T-helper 2 cell treated with Interferon-gamma antibody and Interleukin-4, amounts not matched to agents 100 ng/mL and 5 ng/mL, for 36 hours (primary cell): ENCODE measurements around the gene PCBP3. TPM values are rescaled to one million over a fixed set of nuclear protein-coding genes. Genes with fewer than 3 reads are reported as not detected.
"Not testable (repeated sequence)": the region's sequence is repeated elsewhere in the genome, so short reads cannot be mapped to it uniquely, and the experiment has no call there.

Source experiments
- intact Hi-C: fragments of 100-400 bp; cut with micrococcal nuclease; formaldehyde crosslinking; loops from one replicate; pipeline ENCODE4 v1.15.1; 2023
- total RNA-seq: library from RNA; stranded (reverse); gene quantifications from 2 replicates; pipeline ENCODE4 v1.2.3, GENCODE V29; 2022

The PCBP3 gene
- total RNA-seq, 1 donor from 2014 or later = 5.1 TPM

DNA sequence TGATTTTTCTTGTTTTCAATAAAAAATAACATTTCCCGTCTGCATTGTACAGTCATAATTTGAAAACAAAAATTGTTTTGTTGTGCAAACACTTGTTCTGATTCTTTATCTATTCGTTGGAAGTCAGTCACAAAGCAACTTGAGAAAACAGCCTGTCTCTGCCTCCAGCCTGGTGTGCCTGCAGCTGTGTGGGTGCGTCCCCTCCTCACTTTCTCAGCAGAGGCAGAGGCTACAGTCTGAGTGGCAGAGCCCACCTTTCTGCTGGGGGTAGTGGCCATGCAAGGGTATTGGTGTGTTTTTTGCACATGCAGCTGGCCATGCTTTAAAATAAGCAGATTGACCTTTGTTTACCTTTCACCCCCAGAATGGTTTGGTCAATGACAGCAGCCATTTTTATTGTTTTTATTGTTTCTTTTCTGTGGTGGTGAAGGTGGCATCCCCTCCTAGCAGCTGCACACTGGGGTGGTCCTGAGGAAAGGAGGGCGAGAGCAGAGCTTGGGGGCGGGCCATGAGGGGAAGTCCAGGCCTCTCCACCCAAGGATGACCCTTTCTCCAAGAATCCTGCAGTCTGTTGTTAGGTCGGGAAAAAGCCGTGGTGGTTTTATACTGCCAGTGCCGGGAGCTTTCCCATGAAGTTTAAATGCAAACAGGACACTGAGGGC, 159.6 kb downstream of the PCBP3 start:
- intact Hi-C loops = no loop called here

GRCh38 chr21:45803618-45804340, 160.3 kb downstream of the PCBP3 start:
- intact Hi-C loops = no loop called here

DNA sequence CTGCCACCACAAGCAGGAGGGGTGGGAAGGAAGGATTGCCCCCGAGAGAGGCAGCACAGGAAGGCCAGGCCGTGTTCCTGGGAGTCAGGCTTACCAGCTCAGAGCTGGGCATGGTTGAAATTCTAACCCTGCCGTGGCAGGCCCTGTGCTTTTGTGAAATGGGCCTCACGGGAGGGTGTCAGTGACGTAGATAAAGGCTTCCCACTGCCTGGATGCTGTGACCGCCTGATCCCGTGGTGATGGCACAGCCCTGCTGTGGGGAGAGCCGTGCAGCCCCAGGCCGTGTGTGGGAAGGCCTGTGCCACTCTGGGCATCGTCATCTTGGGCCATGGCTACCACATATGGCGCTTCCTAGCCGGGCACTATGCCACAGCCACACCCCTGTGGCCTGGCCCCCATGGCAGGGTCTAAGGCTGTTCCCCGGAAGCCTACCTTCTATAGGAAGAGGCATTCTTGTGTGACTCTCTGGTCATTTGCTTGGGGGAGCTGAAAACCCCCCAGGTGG, 161.3 kb downstream of the PCBP3 start:
- intact Hi-C loops = no loop called here

GRCh38 chr21:45805321-45805720, 161.8 kb downstream of the PCBP3 start:
- intact Hi-C loops = no loop called here

DNA sequence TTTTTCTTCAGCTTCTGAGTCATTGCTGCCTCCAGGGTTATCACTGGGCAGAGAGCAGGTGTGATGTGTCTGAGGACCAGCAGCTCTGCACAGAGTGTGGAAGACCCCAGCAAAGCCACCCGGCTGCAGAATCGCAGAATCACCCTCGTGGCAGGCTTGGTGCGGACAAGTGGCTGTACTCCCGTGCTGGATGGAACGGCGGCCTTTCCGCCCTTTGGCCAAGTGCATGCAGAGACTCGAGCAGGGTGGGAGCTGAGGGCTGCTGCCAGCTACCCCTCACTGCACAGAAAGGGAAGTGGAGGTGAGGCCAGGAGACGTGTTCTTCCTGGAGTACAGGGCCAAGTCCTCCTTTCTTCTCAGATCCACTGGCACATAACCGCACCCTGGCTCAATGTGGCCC, 162.5 kb downstream of the PCBP3 start:
- intact Hi-C loops = no loop called here

DNA sequence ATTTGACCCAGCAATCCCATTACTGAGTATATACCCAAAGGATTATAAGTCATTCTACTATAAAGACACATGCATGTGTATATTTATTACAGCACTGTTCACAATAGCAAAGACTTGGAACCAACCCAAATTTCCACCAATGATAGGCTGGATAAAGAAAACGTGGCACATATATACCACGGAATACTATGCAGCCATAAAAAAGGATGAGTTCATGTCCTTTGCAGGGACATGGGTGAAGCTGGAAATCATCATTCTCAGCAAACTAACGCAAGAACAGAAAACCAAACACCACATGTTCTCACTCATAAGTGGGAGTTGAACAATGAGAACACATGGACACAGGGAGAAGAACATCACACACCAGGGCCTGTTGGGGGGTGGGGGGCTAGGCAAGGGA, 165.1 kb downstream of the PCBP3 start:
- intact Hi-C loops = not testable (repeated sequence)

DNA sequence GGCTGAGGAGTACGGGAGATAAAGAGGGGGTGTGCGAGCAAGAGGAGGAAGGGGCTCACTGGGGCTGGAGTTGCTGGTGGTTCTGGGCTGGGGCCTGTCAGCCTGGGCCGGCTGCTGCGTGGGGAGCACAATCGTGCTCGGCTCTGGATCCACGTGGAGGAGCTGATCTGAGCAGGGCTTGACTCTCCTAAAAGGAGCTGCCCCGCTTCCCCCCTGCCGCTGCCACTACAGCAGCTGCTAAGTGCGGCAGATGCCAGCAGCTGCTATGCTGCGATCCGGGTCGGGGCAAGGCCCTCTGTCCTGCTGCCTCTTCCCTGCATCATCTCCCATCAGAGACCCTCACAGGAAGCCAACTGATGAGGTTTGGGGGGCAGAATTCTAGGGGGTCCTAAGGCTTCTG, 165.9 kb downstream of the PCBP3 start:
- intact Hi-C loops = no loop called here

- intact Hi-C loops = no loop called here
Measured at GRCh38 chr21:45811136-45811535, 167.6 kb downstream of the PCBP3 start.

- intact Hi-C loops = not testable (repeated sequence)
Measured at GRCh38 chr21:45814210-45814940, 170.8 kb downstream of the PCBP3 start.

DNA sequence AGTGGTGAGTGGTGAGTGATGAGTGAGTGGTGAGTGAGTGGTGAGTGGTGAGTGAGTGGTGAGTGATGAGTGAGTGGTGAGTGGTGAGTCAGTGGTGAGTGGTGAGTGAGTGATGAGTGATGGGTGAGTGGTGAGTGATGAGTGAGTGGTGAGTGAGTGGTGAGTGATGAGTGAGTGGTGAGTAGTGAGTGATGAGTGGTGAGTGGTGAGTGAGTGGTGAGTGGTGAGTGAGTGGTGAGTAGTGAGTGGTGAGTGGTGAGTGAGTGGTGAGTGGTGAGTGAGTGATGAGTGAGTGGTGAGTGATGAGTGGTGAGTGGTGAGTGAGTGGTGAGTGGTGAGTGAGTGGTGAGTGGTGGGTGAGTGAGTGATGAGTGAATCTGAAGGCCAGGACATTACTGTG, 172.3 kb downstream of the PCBP3 start:
- intact Hi-C loops = loop anchor here (5.0 kb wide), 1 partner anchor 48 kb away; no protein-coding TSS in a partner anchor

DNA sequence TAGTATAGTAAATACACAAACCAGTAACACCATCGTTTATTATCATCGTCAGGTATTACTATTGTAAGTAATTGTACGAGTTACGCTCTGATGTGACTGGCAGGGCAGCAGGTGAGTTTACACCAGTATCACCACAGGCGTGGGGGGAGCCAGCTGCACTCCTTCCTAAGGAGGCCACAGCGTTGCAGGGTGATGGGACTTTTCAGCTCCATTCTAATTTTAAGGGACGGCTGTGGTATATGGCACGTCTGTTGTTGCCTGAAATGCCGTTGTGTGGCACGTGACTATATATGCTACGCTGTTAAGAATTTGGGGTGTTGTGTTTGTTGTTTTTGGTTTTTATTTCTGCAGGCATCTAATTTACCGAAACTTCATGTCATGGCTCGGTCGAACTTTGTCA, 173.3 kb downstream of the PCBP3 start:
- intact Hi-C loops = loop anchor here (5.0 kb wide), 1 partner anchor 49 kb away; no protein-coding TSS in a partner anchor

GRCh38 chr21:45817345-45817744, 173.8 kb downstream of the PCBP3 start:
- intact Hi-C loops = loop anchor here (5.0 kb wide), 1 partner anchor 50 kb away; no protein-coding TSS in a partner anchor

DNA sequence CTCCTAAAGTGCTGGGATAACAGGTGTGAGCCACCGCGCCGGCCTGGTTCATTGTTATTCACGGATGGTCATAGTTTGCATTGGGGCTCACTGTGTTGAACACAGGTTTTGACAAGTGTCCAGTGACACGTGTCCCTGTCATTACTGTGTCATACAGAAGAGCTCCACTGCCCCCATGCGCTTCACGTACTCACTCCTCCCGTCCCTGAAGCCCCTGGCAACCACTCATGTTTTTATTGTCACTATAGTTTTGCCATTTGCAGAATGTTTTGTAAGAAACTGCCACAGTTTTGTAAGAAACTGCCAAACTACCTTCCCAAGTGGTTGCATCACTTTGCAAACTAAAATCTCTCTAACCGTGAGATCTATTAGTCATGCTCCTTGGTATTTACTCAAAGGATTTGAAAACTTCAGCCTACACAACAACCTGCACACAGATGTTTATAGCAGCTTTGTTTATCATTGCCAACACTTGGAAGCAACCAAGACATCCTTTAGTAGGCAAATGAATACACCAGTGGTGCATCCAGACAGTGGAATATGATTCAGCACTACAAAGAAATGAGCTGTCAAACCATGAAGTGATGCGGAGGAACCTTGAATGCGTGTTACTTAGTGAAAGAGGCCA, 174.9 kb downstream of the PCBP3 start:
- intact Hi-C loops = loop anchor here (5.0 kb wide), 1 partner anchor 51 kb away; no protein-coding TSS in a partner anchor

- intact Hi-C loops = loop anchor here (5.0 kb wide), 1 partner anchor 52 kb away; no protein-coding TSS in a partner anchor
Measured at GRCh38 chr21:45818904-45819285, 175.4 kb downstream of the PCBP3 start.

DNA sequence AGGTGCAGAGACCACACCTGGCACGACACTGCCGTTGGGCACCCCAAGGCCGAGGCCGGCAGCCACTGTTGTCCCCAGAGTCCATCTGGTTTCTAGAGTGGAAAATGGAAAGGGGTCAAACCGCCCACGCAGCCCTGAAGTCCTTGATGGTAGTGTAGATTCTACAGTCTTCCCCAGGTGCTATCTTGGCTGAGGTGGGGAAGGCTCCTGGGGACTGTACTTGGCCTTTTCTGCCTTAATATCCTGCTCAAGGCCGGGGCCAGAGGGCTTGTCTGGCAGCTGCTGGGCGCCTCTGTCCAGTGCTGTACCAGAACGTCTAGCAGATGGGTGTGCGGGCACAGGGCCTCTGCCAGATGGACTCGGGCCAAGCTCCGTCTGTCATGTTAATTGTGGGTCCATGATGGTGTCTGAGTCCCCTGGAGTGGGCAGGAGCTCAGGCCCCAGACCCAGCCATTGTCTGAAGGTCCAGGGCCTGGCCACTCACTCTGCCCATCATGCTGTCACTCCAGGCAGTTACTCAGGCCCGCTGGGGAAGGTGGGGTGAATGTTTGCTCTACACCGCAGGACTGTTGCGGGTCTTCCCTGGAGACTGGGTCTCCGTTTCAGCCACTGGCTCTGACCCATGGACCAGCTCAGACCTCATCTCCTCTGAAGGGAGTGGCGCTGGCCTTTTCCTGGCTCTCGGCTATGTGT, 176.1 kb downstream of the PCBP3 start:
- intact Hi-C loops = loop anchor here (1.0 to 5.0 kb wide), 5 partner anchors 52 to 527 kb away; no protein-coding TSS in a partner anchor

DNA sequence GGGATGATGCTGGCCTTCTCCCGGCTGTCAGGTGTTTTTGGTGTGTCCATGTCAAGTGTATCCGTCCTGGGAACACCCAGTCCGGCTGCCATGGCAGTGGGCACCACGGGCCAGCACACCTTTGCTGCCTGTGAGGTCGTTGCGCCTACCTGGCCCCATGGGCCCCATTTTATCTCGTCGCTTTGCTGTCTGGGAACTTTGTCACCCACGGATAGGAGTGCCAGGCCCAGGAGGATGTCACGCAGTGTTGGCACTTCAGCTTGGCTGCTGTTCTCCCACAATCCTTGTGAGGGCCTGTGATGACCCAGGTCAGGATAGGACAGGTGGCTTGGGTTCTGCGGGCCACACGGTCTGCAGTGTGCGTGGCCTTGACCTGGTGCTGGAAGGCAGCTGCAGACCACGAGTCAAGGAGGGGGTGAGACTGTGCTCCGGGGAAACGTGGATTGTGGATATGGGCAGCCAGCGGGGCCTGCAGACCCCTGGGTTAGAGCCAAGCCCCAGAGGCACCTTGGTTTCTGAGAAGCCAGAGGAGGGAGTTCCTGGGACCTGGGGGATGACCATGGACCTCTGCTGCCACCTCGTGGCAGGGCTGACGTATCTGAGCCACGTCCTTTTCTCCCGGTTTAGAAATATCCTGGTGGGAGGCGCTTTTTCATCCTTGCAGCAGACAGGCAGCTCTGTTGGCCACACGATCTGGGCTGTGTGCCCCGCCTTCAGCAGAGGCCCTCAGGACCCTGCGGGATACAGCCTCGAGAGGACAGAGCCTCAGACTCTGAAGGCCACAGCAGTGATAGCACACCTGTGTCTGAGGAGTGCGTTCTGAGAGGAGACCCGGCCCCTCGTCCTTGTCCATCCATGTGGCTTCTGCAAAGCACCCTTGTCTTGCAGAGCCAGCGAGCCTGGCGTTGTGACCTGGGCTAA, 176.9 kb downstream of the PCBP3 start:
- intact Hi-C loops = loop anchor here (1.0 to 2.0 kb wide), 4 partner anchors 224 to 528 kb away; no protein-coding TSS in a partner anchor

DNA sequence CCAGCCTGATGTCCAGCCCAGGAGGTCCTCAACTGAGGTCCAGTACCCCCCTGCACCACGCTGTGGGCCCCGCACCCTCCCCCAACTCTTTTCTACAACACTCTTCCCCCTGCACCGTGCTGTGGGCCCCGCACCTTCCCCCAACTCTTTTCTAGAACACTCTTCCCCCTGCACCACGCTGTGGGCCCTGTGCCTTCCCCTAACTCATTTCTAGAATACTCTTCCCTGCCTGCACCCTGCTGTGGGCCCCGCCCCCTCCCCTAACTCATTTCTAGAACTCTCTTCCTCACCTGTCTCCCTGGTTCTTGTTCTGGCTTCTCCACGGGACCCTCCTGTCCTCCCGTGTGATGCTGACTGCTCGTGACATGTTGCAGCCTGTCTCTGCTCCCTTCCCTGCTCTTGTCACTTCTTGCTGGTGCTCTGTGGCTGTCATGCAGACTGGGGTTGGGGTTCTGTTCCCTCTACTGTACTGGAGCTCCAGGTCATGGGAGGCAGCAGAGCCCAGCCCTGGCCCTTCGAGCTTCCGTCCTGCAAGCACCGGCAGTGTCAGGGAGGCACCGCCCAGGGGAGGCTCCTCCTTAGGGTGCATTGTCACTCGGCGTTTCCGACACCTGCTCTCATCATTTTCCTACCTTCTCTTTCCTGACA, 177.9 kb downstream of the PCBP3 start:
- intact Hi-C loops = loop anchor here (2.0 kb wide), 1 partner anchor 225 kb away; no protein-coding TSS in a partner anchor

DNA sequence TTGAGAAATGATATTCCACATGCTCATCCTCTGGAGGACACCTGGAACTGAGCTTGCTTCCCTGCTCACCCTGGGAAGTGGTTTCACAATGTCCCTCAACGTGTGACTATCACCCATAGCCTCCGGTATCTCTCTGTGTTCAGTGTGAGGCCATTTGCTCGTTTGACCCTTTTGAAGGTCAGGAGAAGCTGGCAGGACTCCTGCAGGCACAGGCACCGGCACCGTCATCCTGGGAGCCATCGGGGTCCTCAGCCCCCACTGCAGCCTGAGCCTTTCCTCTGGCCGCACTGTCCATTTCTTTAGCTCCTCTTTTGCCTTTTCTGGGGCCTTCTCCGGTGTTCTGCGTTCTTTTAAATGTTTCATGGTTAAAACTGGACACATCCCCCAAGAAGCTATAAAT, 178.5 kb downstream of the PCBP3 start:
- intact Hi-C loops = loop anchor here (2.0 kb wide), 1 partner anchor 225 kb away; no protein-coding TSS in a partner anchor
